ENCODE data around the gene B3GLCT. TPM values are rescaled to one million over a fixed set of nuclear protein-coding genes. Genes with fewer than 3 reads are reported as not detected.
A peak's percentile ranks its signal among the peaks of the same experiment; 100 is the strongest.

The B3GLCT gene
- total and polyA plus RNA-seq, 12 donors = 3.1 to 28.1 (median 18.8) TPM

GRCh38 chr13:31282741-31283455, 83.1 kb downstream of the B3GLCT start:
- Histone ChIP-seq H3K36me3 (peaks cover 0 to 21% (median 13%) of the 10 kb centered on the region in 9 donors), H3K9me3 (peaks cover 0 to 18% (median 0%) of the 10 kb centered on the region in 11 donors), H3K27ac (no peak overlapping the region), H3K4me1 (peaks cover 0 to 10% (median 0%) of the 10 kb centered on the region in 9 donors), H3K4me3 (no peak overlapping the region), H3K27me3 (no peaks in the 10 kb centered on the region)
- ATAC-seq (no peak), DNase-seq (no peak)
- TF ChIP-seq CTCF (IDR thresholded peaks at IDR 0.05) = no peak
- intact Hi-C loops (cut with DNase I) = no loop called here
- WGBS, 2 donors = 95 to 97% methylated on average over 3 of the region's 3 CpGs

GRCh38 chr13:31286930-31287329, 87.2 kb downstream of the B3GLCT start:
- Histone ChIP-seq H3K36me3 (peaks cover 0 to 45% (median 32%) of the 10 kb centered on the region in 9 donors), H3K4me1 (no peaks in the 10 kb centered on the region), H3K9me3 (peaks cover 0 to 39% (median 21%) of the 10 kb centered on the region in 11 donors), H3K27me3 (no peaks in the 10 kb centered on the region), H3K4me3 (no peak overlapping the region), H3K27ac (no peak overlapping the region)
- 91 to 96% methylated on average over 2 of the region's 2 CpGs for WGBS, 2 donors
- no peak for ATAC-seq
- no peak for TF ChIP-seq CTCF (IDR thresholded peaks at IDR 0.05)
- intact Hi-C loops (cut with DNase I) = no loop called here
- DNase-seq = no peak

GRCh38 chr13:31301119-31301518, 101.3 kb downstream of the B3GLCT start:
- Histone ChIP-seq H3K36me3 (peaks cover 0 to 58% (median 4%) of the 10 kb centered on the region in 9 donors), H3K4me3 (no peak overlapping the region), H3K27me3 (no peaks in the 10 kb centered on the region), H3K4me1 (no peaks in the 10 kb centered on the region), H3K9me3 (no peaks in the 10 kb centered on the region), H3K27ac (no peak overlapping the region)
- DNase-seq = no peak
- ATAC-seq = no peak
- intact Hi-C loops (cut with DNase I) = no loop called here
- TF ChIP-seq CTCF (IDR thresholded peaks at IDR 0.05) = no peak

- ATAC-seq (peak; percentile 16 to 81 (median 52)), DNase-seq (no peak)
- intact Hi-C loops (cut with DNase I) = loop anchor here in 1 of 10 donors (10.0 kb wide), 1 partner anchor 104 kb away; no protein-coding TSS in a partner anchor
Observed at GRCh38 chr13:31310356-31310755, 110.6 kb downstream of the B3GLCT start.

More at GRCh38 chr13:31310356-31310755, 110.6 kb downstream of the B3GLCT start:
- 76 to 78% methylated on average over 4 of the region's 4 CpGs for WGBS, 2 donors
- peak overlapping the region in 7 of 10 donors; percentile 31 to 82 (median 73) for H3K27ac ChIP-seq
- H3K4me3 ChIP-seq = no peak overlapping the region
- H3K9me3 ChIP-seq = peaks cover 0 to 56% (median 11%) of the 10 kb centered on the region in 11 donors
- no peaks in the 10 kb centered on the region for H3K27me3 ChIP-seq
- TF ChIP-seq CTCF (IDR thresholded peaks at IDR 0.05) = no peak
- H3K4me1 ChIP-seq = peaks cover 0 to 16% (median 7%) of the 10 kb centered on the region in 9 donors
- H3K36me3 ChIP-seq = peaks cover 0 to 23% (median 0%) of the 10 kb centered on the region in 9 donors
